GM12875 (cell line): ENCODE results near the gene SPDEF.

ENCODE experiments used
- H3K4me3 ChIP-seq: one replicate; pipeline ENCODE4 v1.5.1; 2011; ENCODE audit warnings: low read depth, low read length, control low read depth
- TF ChIP-seq, protein P1 (sequence below): IDR thresholded peaks from 2 replicates; pipeline ENCODE4 v1.5.1; 2011; ENCODE audit warnings: low read depth, mild to moderate bottlenecking, control low read depth, inconsistent platforms, low read length, moderate library complexity, borderline replicate concordance; ENCODE audit not compliant: insufficient read depth

The SPDEF gene

DNA sequence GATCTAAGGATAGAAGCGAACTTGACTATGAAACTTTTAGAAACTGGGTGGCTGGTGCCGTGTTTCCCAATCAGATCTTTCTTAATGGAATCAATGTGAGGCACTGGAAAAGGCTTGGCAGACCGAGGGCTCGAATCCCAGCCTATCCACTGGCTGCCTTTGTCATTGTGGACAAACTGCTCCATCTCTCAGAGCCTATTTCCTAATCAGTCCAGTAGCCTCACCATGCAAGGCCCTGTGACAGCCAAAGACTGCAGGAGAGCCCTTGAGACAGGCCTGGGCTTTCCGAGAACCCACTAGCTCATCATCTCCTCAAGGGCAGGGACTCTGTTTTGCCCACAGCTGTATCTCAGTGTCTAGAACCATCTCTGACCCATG, 43.4 kb downstream of the SPDEF start:
- TF ChIP-seq, protein P1, sequence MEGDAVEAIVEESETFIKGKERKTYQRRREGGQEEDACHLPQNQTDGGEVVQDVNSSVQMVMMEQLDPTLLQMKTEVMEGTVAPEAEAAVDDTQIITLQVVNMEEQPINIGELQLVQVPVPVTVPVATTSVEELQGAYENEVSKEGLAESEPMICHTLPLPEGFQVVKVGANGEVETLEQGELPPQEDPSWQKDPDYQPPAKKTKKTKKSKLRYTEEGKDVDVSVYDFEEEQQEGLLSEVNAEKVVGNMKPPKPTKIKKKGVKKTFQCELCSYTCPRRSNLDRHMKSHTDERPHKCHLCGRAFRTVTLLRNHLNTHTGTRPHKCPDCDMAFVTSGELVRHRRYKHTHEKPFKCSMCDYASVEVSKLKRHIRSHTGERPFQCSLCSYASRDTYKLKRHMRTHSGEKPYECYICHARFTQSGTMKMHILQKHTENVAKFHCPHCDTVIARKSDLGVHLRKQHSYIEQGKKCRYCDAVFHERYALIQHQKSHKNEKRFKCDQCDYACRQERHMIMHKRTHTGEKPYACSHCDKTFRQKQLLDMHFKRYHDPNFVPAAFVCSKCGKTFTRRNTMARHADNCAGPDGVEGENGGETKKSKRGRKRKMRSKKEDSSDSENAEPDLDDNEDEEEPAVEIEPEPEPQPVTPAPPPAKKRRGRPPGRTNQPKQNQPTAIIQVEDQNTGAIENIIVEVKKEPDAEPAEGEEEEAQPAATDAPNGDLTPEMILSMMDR, result no peak
- H3K4me3 ChIP-seq, result no peak overlapping the region

GRCh38 chr6:34511915-34512737, 44.0 kb downstream of the SPDEF start:
- TF ChIP-seq, protein P1, result no peak
- no peak overlapping the region for H3K4me3 ChIP-seq

GRCh38 chr6:34511214-34511914, 44.8 kb downstream of the SPDEF start:
- TF ChIP-seq, protein P1, result no peak
- no peak overlapping the region for H3K4me3 ChIP-seq

DNA sequence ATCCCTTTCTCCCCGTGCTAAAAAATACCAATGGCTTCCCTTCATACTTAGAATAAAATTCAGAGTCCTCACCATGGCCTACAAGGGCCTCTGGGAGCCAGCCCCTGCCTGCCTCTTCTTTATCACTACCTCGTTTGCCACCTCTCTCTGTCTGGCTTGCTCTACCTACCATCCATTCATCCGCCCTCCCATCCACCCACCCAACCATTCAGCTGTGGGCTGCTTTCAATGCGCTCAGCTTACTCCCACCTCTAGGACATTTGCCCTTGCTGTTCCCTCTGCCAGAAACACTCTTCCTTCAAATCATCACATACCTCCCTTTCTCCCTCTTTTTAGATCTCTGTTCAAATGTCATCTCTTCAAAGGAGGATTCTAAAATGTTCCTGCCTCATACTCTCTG, 45.8 kb downstream of the SPDEF start:
- H3K4me3 ChIP-seq, result no peak overlapping the region
- TF ChIP-seq, protein P1, result no peak

GRCh38 chr6:34509782-34510181, 46.3 kb downstream of the SPDEF start:
- no peak overlapping the region for H3K4me3 ChIP-seq
- TF ChIP-seq, protein P1, result no peak

- H3K4me3 ChIP-seq, result no peak overlapping the region
- TF ChIP-seq, protein P1, result no peak
Observed at GRCh38 chr6:34508425-34508824, 47.7 kb downstream of the SPDEF start.

GRCh38 chr6:34506718-34507117, 49.4 kb downstream of the SPDEF start:
- H3K4me3 ChIP-seq, result no peak overlapping the region
- TF ChIP-seq, protein P1, result no peak
